Activated CD4-positive, alpha-beta T cell treated with anti-CD3 and anti-CD28 coated beads for 36 hours (primary cell): Measurements from ENCODE around the gene GPAT2. TPM values are rescaled to one million over a fixed set of nuclear protein-coding genes. Genes with fewer than 3 reads are reported as not detected.
A peak's percentile ranks its signal among the peaks of the same experiment; 100 is the strongest.
"Not testable (repeated sequence)": the region's sequence is repeated elsewhere in the genome, so short reads cannot be mapped to it uniquely, and the experiment has no call there.

Experiments used
- ATAC-seq: fragments of 200-7000 bp; cut with Tn5 transposase; one replicate; pipeline ENCODE4 v1.10.0; 2021; ENCODE audit warnings: mild to moderate bottlenecking, moderate library complexity
- CTCF ChIA-PET: fragments of 350-600 bp; sonication (Branson Sonifier 250); formaldehyde crosslinking; loops from one replicate; lab custom pipeline; 2021; ENCODE audit warnings: antibody characterized with exemption; lab: Charles Lee
- POLR2A ChIA-PET: fragments of 350-600 bp; sonication (Branson Sonifier 250); formaldehyde crosslinking; loops from one replicate; lab custom pipeline; 2021; ENCODE audit warnings: antibody characterized with exemption, inconsistent platforms; lab: Charles Lee
- DNase-seq: peaks from one replicate; pipeline ENCODE4 v3.0.0-alpha.2; 2020
- H3K27ac Mint-ChIP-seq: one replicate; pipeline ENCODE4 v1.8.0; 2021; ENCODE audit warnings: mixed read lengths
- H3K27me3 Mint-ChIP-seq: one replicate; pipeline ENCODE4 v1.8.0; 2021; ENCODE audit warnings: mixed read lengths
- H3K36me3 Mint-ChIP-seq: one replicate; pipeline ENCODE4 v1.8.0; 2021; ENCODE audit warnings: low read depth, mixed read lengths
- H3K4me1 Mint-ChIP-seq: one replicate; pipeline ENCODE4 v1.8.0; 2021; ENCODE audit warnings: mixed read lengths
- H3K4me3 Mint-ChIP-seq: one replicate; pipeline ENCODE4 v1.8.0; 2021; ENCODE audit warnings: mild to moderate bottlenecking, moderate library complexity, mixed read lengths
- H3K9me3 Mint-ChIP-seq: one replicate; pipeline ENCODE4 v1.8.0; 2021; ENCODE audit warnings: low read depth, mixed read lengths
- intact Hi-C, 2 experiments: fragments of 100-400 bp; cut with DNase I in 1 of 2; cut with micrococcal nuclease in 1 of 2; formaldehyde crosslinking; loops; one replicate each; pipeline versions ENCODE4 v1.14.2 to v1.15.1; 2022 to 2024; cut with DNase I, micrococcal nuclease
- total RNA-seq, 2 experiments: library from RNA; stranded (reverse); gene quantifications; one replicate each; pipeline ENCODE4 v1.2.3, GENCODE V29; 2021

Gene GPAT2
- total RNA-seq, 2 experiments from 2014 or later = 8.4 to 10.0 TPM

DNA sequence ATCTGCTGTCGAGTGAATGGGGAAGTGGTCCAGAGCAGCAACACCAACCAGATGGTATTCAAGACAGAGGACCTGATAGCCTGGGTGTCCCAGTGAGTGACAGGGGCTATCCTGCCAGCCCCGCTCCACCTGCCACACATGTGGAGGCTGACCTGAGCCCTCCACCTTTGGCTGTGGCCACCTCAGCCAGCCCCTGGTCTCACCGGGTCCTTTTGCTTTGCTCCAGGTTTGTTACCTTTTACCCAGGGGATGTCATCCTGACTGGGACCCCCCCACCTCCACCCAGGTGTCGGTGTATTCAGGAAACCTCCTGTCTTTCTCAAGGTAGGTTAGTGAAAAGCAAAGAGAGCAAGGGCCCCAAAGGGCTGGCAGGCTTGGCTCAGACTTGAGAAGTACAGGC is 13.6 kb downstream of the GPAT2 start:
- POLR2A ChIA-PET, ATAC-seq, H3K27ac Mint-ChIP-seq, H3K4me3 Mint-ChIP-seq, H3K27me3 Mint-ChIP-seq, H3K36me3 Mint-ChIP-seq, DNase-seq, H3K4me1 Mint-ChIP-seq, H3K9me3 Mint-ChIP-seq: not testable (repeated sequence)
- CTCF ChIA-PET = interaction anchor here (0.7 kb wide), 1 partner anchor 50 kb away, joined by 3 read pairs; no protein-coding TSS in a partner anchor
- intact Hi-C loops = loop anchor here in 1 of 2 experiments (10.0 kb wide), 1 partner anchor 154 kb away; no protein-coding TSS in a partner anchor

GRCh38 chr2:96019909-96020590 is 14.7 kb downstream of the GPAT2 start:
- POLR2A ChIA-PET, DNase-seq, H3K4me1 Mint-ChIP-seq, H3K9me3 Mint-ChIP-seq, CTCF ChIA-PET, H3K36me3 Mint-ChIP-seq, H3K27ac Mint-ChIP-seq, H3K27me3 Mint-ChIP-seq, H3K4me3 Mint-ChIP-seq: not testable (repeated sequence)
- ATAC-seq = peak; percentile 17
- intact Hi-C loops = loop anchor here in 1 of 2 experiments (10.0 kb wide), 1 partner anchor 155 kb away; no protein-coding TSS in a partner anchor

DNA sequence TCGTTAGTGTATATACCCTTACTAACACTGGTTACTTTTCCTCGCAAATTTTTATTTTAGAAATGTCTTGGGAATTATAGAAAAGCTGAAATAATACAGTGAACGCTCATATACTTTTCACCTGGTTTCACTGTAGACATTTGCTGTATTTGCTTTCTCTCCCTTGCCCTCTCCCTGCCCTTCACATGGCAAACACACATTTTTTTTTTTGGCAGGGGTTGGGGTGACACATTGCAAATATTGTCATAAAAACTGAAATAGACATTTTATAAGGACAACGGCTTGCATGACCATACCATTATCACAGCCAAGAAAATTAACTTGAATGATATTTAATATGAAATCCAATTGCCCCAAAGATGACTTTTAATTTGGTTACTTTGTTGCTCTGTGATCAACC is 18.4 kb downstream of the GPAT2 start:
- POLR2A ChIA-PET, intact Hi-C loops, H3K4me1 Mint-ChIP-seq, H3K36me3 Mint-ChIP-seq, H3K27ac Mint-ChIP-seq, ATAC-seq, DNase-seq, H3K9me3 Mint-ChIP-seq, CTCF ChIA-PET, H3K4me3 Mint-ChIP-seq, H3K27me3 Mint-ChIP-seq: not testable (repeated sequence)

- H3K4me1 Mint-ChIP-seq, intact Hi-C loops, H3K9me3 Mint-ChIP-seq, DNase-seq, POLR2A ChIA-PET, H3K36me3 Mint-ChIP-seq, ATAC-seq, H3K27me3 Mint-ChIP-seq, H3K4me3 Mint-ChIP-seq, H3K27ac Mint-ChIP-seq: not testable (repeated sequence)
- CTCF ChIA-PET = interaction anchor here (0.8 to 1.8 kb wide), 2 partner anchors 10 to 20 kb away, joined by 3 to 7 read pairs; no protein-coding TSS in a partner anchor
Measured at GRCh38 chr2:96012792-96013264, 21.9 kb downstream of the GPAT2 start.

DNA sequence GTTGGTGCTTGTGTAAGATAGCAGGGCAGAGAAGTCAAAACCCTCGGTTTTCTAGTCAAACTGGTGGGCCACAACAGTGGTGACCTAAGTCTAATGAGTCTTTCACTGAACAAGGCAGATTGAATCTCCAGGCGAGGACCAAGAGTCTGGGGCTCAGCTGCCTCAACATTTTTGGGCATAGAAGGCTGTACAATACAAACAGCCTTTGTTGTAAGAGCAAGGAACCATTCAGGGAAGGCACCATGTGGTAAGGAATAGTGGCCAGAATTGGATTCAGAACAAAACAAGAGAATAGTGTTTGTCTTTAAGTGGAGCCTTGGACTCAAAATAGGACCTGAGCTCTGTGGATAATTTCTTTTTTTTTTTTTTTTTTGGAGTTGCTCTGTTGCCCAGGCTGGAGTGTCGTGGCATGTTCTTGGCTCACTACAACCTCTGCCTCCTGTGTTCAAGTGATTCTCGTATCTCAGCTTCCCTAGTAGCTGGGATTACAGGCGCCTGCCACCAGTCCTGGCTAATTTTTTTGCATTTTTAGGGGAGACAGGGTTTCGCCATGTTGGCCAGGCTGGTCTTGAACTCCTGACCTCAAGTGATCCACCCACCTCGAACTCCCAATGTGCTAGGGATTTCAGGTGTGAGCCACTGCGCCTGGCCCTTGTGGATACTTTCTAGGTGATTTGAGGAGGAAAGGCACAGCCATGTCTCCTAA is 22.5 kb downstream of the GPAT2 start:
- peak overlapping the region; percentile 68 for H3K4me3 Mint-ChIP-seq
- ATAC-seq, H3K9me3 Mint-ChIP-seq, POLR2A ChIA-PET, H3K27ac Mint-ChIP-seq, DNase-seq, intact Hi-C loops, H3K36me3 Mint-ChIP-seq, H3K27me3 Mint-ChIP-seq, H3K4me1 Mint-ChIP-seq: not testable (repeated sequence)
- CTCF ChIA-PET = interaction anchor here (0.6 to 1.8 kb wide), 3 partner anchors 10 to 90 kb away, joined by 3 to 7 read pairs (median 3); no protein-coding TSS in a partner anchor

DNA sequence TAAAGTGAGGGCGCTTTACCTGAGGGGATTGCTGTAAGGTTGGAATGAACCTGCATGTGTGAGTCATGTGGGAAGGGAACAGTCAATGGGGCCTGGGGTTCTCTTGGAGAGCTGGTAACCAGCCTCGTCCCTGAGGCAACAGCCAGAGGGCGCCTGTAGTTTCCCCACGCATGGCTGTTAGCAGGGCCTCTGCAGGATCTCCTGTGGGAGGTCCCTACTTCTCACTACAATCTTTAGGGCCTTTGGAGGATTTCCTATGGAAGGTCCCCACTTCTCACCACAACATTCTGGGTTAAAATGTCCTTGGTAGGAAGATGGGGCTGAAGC is 23.6 kb downstream of the GPAT2 start:
- H3K4me1 Mint-ChIP-seq, H3K36me3 Mint-ChIP-seq, H3K27ac Mint-ChIP-seq, intact Hi-C loops, POLR2A ChIA-PET, H3K27me3 Mint-ChIP-seq, H3K9me3 Mint-ChIP-seq, CTCF ChIA-PET: not testable (repeated sequence)
- peak; percentile 62 for DNase-seq
- peak; percentile 47 for ATAC-seq
- peak overlapping the region; percentile 68 for H3K4me3 Mint-ChIP-seq

DNA sequence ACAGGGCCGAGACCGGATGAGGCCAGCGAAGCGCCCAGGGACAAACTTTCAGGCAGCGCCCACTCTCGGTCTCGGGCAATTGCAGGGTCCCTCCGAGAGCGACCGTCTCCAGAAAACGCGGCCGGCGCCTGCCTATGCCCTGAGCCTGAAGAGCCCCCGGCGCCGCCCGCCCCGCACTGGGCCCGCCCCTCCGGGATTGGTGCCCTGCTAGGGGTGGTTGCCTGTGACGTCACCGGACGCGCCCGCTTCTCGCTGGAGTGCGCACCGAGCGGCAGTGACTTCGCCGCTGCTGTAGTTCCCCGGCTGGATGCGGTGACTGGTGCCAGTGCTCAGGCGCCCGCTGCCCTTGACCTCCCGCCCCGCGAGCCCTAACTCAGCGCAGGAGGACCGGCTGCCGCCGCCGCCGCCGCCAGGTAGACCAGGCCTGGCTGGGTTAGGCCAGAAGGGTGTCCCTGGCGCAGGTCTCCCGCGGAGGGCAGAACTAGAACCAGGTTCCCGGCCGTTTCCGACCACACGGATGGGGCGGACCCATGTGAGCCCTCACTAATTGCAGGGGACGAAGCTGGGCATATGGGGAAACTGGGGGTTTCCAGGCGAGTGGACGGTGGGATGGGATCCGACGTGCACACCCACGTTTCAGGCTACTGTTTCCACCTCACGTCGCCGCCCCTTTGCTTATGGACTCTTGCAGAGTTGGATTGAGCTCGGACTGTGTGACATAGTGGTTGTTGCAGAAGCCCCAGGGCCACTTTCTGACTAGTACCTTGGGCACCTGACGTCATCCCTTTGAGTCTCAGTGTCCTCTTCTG is 24.2 kb downstream of the GPAT2 start:
- CTCF ChIA-PET = interaction anchor here (1.3 kb wide), 1 partner anchor 17 kb away, joined by 7 read pairs; no protein-coding TSS in a partner anchor
- POLR2A ChIA-PET, H3K4me1 Mint-ChIP-seq, H3K27me3 Mint-ChIP-seq, H3K9me3 Mint-ChIP-seq, intact Hi-C loops, H3K36me3 Mint-ChIP-seq: not testable (repeated sequence)
- Mint-ChIP-seq H3K27ac (peak overlapping the region; percentile 72), H3K4me3 (peak overlapping the region; percentile 74)
- ATAC-seq = peak; percentile 99
- peak; percentile 98 for DNase-seq

DNA sequence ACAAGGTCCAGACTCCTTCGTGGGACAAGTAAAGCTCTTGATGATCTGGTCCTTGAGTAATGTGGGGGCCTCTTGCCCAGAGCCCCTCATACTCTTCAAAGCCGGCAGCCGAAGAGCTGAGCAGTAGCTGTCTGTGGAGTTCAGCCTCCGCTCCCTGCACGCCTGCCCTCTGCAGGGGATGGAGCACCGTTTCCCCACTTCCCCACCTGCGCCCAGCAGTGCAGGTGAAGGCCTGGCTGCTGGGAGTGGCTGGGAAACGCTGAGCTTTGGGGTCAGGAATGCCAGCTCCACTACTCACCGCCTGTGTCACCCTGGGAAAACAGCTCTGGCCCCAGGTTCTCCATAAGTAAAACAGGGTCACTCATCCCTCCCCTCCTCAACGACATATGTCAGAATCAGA is 24.9 kb downstream of the GPAT2 start:
- POLR2A ChIA-PET, H3K36me3 Mint-ChIP-seq, H3K4me1 Mint-ChIP-seq, DNase-seq, H3K27me3 Mint-ChIP-seq, H3K9me3 Mint-ChIP-seq: not testable (repeated sequence)
- intact Hi-C loops = loop anchor here in 1 of 2 experiments (10.0 kb wide), 1 partner anchor 105 kb away; the partner anchor contains the start of gene ADRA2B
- peak overlapping the region; percentile 72 for H3K27ac Mint-ChIP-seq
- H3K4me3 Mint-ChIP-seq = peak overlapping the region; percentile 74
- peak; percentile 1 for ATAC-seq
- CTCF ChIA-PET = interaction anchor here (1.3 kb wide), 1 partner anchor 17 kb away, joined by 7 read pairs; no protein-coding TSS in a partner anchor

DNA sequence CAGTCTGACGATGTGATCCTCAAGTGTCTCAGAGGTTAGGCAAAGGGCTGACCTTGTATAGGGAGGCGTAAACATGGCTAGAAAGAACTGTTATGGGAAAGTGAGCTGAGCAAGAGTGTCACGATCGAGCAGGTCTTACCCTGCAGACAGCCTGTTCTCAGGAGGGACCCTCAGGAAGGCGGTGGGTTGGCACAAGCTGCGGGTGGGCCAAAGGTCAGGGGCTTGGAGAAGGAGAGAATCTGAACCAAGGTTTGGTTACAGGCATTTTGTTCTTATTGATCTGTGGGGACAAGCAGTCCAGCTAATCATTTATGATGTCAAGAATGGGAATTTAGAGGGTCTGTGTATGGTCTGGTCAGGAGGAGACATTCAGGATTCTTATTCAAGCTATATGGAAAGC is 26.7 kb downstream of the GPAT2 start:
- DNase-seq, H3K27ac Mint-ChIP-seq, H3K4me3 Mint-ChIP-seq, H3K4me1 Mint-ChIP-seq, POLR2A ChIA-PET, ATAC-seq, H3K27me3 Mint-ChIP-seq, H3K36me3 Mint-ChIP-seq, CTCF ChIA-PET, H3K9me3 Mint-ChIP-seq: not testable (repeated sequence)
- intact Hi-C loops = loop anchor here in 1 of 2 experiments (10.0 kb wide), 1 partner anchor 107 kb away; the partner anchor contains the start of gene ADRA2B

GRCh38 chr2:96006248-96006647 is 28.5 kb downstream of the GPAT2 start:
- ATAC-seq, H3K9me3 Mint-ChIP-seq, H3K4me3 Mint-ChIP-seq, DNase-seq, H3K36me3 Mint-ChIP-seq, H3K4me1 Mint-ChIP-seq, H3K27ac Mint-ChIP-seq, H3K27me3 Mint-ChIP-seq, POLR2A ChIA-PET: not testable (repeated sequence)
- intact Hi-C loops = loop anchor here in 1 of 2 experiments (10.0 kb wide), 1 partner anchor 109 kb away; the partner anchor contains the start of gene ADRA2B
- CTCF ChIA-PET = interaction anchor here (1.5 kb wide), 1 partner anchor 14 kb away, joined by 4 read pairs; no protein-coding TSS in a partner anchor
